Measurements from ENCODE around the gene PSMD13. TPM values are rescaled to one million over a fixed set of nuclear protein-coding genes. Genes with fewer than 3 reads are reported as not detected.

Gene PSMD13
- total RNA-seq, 2 experiments from 2014 or later: 220 to 228 TPM

DNA sequence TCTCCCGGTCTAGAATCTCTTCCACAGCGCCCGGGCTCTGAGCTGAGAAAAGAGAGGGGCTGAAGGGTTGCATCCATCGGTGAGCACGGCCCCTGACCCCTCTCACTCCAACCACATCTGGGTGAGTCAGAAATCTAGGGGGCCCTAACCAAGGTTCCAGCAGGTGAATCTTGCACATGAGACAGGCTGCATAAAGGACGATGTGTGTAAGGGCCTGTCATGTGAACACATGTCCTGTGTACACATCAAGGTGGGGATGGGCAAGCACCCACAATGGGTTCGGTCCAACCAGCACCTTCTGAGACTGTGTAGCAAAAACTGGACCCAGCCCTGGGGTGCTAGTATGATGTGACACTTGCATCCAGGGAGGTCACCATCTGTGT, 30.8 kb upstream of the PSMD13 start:
- H3K36me3 Mint-ChIP-seq (ENCODE audit: low read depth): peaks cover 53% of the 10 kb centered on the region
- DNase-seq (no peak), ATAC-seq (no peak)
- intact Hi-C loops (cut with micrococcal nuclease): no loop called here
- H3K9me3 Mint-ChIP-seq: no peaks in the 10 kb centered on the region
- peak overlapping the region; percentile 99 for H3K27ac Mint-ChIP-seq
- peaks cover 62% of the 10 kb centered on the region for H3K4me1 Mint-ChIP-seq (ENCODE audit: low read depth)
- POLR2A ChIA-PET: interaction anchor here (1.6 to 5.9 kb wide), 4 partner anchors 9 to 81 kb away, joined by 7 to 43 read pairs (median 12); partner anchors contain the start of genes PSMD13 and SIRT3
- CTCF ChIA-PET: interaction anchor here (1.6 to 3.3 kb wide), 3 partner anchors 45 to 243 kb away, joined by 5 to 16 read pairs (median 5); partner anchors contain the start of gene PTDSS2
- TF ChIP-seq, protein P1, sequence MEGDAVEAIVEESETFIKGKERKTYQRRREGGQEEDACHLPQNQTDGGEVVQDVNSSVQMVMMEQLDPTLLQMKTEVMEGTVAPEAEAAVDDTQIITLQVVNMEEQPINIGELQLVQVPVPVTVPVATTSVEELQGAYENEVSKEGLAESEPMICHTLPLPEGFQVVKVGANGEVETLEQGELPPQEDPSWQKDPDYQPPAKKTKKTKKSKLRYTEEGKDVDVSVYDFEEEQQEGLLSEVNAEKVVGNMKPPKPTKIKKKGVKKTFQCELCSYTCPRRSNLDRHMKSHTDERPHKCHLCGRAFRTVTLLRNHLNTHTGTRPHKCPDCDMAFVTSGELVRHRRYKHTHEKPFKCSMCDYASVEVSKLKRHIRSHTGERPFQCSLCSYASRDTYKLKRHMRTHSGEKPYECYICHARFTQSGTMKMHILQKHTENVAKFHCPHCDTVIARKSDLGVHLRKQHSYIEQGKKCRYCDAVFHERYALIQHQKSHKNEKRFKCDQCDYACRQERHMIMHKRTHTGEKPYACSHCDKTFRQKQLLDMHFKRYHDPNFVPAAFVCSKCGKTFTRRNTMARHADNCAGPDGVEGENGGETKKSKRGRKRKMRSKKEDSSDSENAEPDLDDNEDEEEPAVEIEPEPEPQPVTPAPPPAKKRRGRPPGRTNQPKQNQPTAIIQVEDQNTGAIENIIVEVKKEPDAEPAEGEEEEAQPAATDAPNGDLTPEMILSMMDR (IDR thresholded peaks at IDR 0.05): no peak
- no peaks in the 10 kb centered on the region for H3K27me3 Mint-ChIP-seq
- peak overlapping the region; percentile 96 for H3K4me3 Mint-ChIP-seq

DNA sequence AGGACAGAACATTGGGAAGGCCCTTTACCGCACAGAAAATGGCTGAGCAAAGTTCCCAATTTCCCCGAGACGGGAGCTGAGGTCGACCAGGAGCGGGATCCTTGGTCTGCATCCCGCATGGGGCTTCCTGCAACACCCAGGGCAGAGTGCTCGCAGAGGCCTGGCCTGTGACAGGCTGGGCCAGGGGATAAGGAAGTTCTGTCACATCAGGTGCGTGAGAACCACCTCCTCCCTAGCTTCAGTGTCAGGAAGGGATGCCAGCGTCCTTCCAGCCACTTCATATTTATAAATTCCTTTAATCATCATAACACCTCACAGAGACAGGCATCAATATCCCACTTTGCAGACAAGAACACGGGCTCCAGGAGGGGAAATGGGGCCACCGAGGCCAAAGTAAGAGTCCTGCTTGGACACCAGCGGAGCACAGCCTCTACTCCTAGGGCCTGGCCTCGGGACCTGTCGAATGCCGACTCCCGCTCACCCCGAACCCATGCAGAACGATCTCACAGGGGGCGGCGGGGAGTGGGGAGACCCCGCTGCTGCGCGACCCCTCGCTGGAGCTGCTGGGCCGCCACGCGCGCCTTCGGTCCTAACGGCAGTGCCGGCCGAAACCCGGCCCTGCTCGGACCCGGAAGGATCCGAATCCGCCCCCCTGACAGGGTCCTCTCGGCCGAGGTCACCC, 30.1 kb upstream of the PSMD13 start:
- Mint-ChIP-seq H3K4me3 (peak overlapping the region; percentile 96), H3K27ac (peak overlapping the region; percentile 99), H3K27me3 (no peaks in the 10 kb centered on the region), H3K9me3 (no peaks in the 10 kb centered on the region), H3K36me3 (ENCODE audit: low read depth) (peaks cover 55% of the 10 kb centered on the region), H3K4me1 (ENCODE audit: low read depth) (peaks cover 61% of the 10 kb centered on the region)
- DNase-seq: peak; percentile 23
- no peak for ATAC-seq
- TF ChIP-seq, protein P1 (IDR thresholded peaks at IDR 0.05): no peak
- intact Hi-C loops (cut with micrococcal nuclease): loop anchor here (1.0 kb wide), 1 partner anchor 30 kb away; the partner anchor contains the start of genes PSMD13 and SIRT3
- ChIA-PET CTCF (interaction anchor here (1.0 to 3.3 kb wide), 7 partner anchors 31 to 243 kb away, joined by 3 to 16 read pairs (median 5); partner anchors contain the start of genes PSMD13 and PTDSS2), POLR2A (interaction anchor here (0.7 to 5.9 kb wide), 11 partner anchors 10 to 489 kb away, joined by 3 to 43 read pairs (median 4); partner anchors contain the start of genes DEAF1, PSMD13, SIRT3 and TMEM80)

DNA sequence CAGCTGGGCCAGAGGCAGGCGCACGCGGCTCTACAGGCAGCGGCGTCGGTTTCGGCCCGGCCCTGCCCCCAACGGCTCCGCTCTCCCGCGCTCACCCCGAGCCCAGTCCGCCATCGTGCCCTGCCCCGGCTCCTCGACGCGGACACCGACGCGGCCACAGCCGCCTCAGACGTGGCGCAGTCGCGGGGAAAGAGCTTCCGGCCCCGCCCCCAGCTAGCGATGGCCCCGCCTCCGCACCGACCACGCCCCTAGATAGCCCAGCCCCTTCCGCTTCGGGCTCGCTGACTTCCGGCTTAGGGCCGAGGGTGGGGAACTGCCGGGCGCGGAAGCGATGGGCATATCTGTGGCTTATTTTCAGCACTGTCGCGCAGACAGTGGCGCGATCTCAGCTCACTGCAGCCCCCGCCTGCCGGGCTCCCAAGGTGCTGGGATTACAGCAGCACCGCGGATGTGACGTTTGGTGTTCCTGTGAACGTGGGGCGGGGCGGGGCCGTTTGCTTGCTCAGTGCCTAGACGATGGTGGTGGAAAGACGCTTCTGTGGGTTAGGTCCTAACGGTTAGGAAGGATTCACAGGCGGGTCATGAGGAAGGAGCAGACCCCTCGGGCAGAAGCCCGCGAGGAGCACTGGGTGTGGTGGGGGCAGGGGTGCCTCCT, 29.4 kb upstream of the PSMD13 start, which contains the start of the genes BET1L and RIC8A:
BET1L (minus strand) TSS at position 192 of the 655 bp plus-strand sequence; CDS start at position 114, 78 bp downstream.
RIC8A (plus strand) TSS at position 501 of the 655 bp plus-strand sequence. CDS start 1,147 bp downstream, outside the sequence.
- DNase-seq (peak; percentile 99), ATAC-seq (peak; percentile 85)
- H3K27me3 Mint-ChIP-seq: no peaks in the 10 kb centered on the region
- TF ChIP-seq, protein P1 (IDR thresholded peaks at IDR 0.05): no peak
- H3K4me1 Mint-ChIP-seq (ENCODE audit: low read depth): peaks cover 55% of the 10 kb centered on the region
- H3K27ac Mint-ChIP-seq: peak within 1 kb of the TSS; percentile 99
- H3K9me3 Mint-ChIP-seq: no peaks in the 10 kb centered on the region
- H3K36me3 Mint-ChIP-seq (ENCODE audit: low read depth): peaks cover 59% of the 10 kb centered on the region
- intact Hi-C loops (cut with micrococcal nuclease): loop anchor here (1.0 kb wide), 1 partner anchor 29 kb away; the partner anchor contains the start of genes PSMD13 and SIRT3
- POLR2A ChIA-PET: interaction anchor here (0.7 to 5.9 kb wide), 12 partner anchors 10 to 488 kb away, joined by 3 to 43 read pairs (median 4); partner anchors contain the start of genes DEAF1, PGGHG, PSMD13 and SIRT3
- peak within 1 kb of the TSS; percentile 96 for H3K4me3 Mint-ChIP-seq
- CTCF ChIA-PET: interaction anchor here (1.0 to 3.3 kb wide), 7 partner anchors 30 to 242 kb away, joined by 3 to 16 read pairs (median 5); partner anchors contain the start of genes PSMD13 and PTDSS2

DNA sequence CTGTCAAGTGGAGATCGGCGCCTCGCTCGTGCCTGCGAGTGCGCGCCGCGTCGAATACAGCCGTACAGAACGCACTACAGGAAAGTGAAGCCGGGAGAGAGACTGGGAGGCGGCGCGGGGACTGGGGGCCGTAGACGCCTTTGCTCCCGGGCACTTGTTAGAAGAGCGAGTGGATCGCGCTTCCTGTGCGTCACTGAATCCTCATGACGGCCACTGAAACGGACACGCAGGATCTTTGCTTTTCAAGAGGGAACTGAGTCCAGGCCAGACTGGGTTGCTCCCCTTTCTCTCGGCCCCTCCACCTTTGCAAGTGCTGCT, 29.0 kb upstream of the PSMD13 start:
- H3K9me3 Mint-ChIP-seq: no peaks in the 10 kb centered on the region
- intact Hi-C loops (cut with micrococcal nuclease): loop anchor here (1.0 kb wide), 1 partner anchor 28 kb away; the partner anchor contains the start of genes PSMD13 and SIRT3

More for the DNA sequence above, 29.0 kb upstream of the PSMD13 start:
- ChIA-PET POLR2A (interaction anchor here (0.7 to 5.9 kb wide), 13 partner anchors 10 to 488 kb away, joined by 3 to 43 read pairs (median 4); partner anchors contain the start of genes DEAF1, PGGHG, PSMD13 and SIRT3), CTCF (interaction anchor here (1.0 to 3.3 kb wide), 7 partner anchors 28 to 205 kb away, joined by 3 to 16 read pairs (median 5); partner anchors contain the start of genes PSMD13 and SIRT3)
- H3K4me3 Mint-ChIP-seq: peak overlapping the region; percentile 96
- H3K27ac Mint-ChIP-seq: peak overlapping the region; percentile 99
- H3K36me3 Mint-ChIP-seq (ENCODE audit: low read depth): peaks cover 57% of the 10 kb centered on the region
- TF ChIP-seq, protein P1 (IDR thresholded peaks at IDR 0.05): no peak
- ATAC-seq (peak; percentile 13), DNase-seq (no peak)
- no peaks in the 10 kb centered on the region for H3K27me3 Mint-ChIP-seq
- peaks cover 51% of the 10 kb centered on the region for H3K4me1 Mint-ChIP-seq (ENCODE audit: low read depth)
